ENCODE data around the gene SLC9A4. TPM values are rescaled to one million over a fixed set of nuclear protein-coding genes. Genes with fewer than 3 reads are reported as not detected.

The SLC9A4 gene
- total RNA-seq, 1 experiment from 2014 or later = 0.07 TPM

DNA sequence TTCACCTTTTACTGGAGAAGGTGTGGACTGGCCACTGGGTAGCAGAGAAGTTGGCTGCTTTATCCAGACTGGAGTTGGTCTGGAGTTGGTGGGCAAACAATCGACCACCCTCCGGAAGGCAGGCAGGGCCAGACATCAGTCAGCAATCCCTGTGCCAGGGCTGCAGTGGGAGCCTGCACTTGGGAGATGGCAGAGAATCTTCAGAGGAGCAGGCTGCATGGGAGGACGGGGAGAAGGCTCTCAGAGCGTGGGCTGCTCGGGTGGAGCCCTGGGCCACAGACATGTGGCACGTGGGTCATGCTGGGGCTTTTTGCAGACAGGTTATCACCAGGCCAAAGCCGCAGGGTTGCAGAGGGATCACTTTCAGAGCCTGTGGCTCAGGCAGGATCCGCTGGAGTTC is 29.6 kb downstream of the SLC9A4 start:
- ATAC-seq = no peak
- intact Hi-C loops (cut with micrococcal nuclease) = no loop called here
- ChIA-PET CTCF (no interaction called here), POLR2A (no interaction called here), RAD21 (ENCODE audit: low non-redundant PET in 1 of 2, low total read pairs in 2 of 2, uncharacterized antibody in 2 of 2, unreplicated experiment in 2 of 2) (no interaction called here)
- Histone ChIP-seq H2AFZ (ENCODE audit: low read depth, low read length, poor library complexity, severe bottlenecking) (no peak overlapping the region), H3K9me2 (ENCODE audit: insufficient read depth) (no peaks in the 10 kb centered on the region; the same call in 1 of the 2 replicates), H3K4me1 (ENCODE audit: control insufficient read depth in 1 of 2, insufficient read depth in 2 of 2, low read length in 2 of 2) (no peaks in the 10 kb centered on the region), H3K27me3 (ENCODE audit: insufficient read depth, low read length) (no peaks in the 10 kb centered on the region), H3K27ac (ENCODE audit: low read depth, low read length) (no peak overlapping the region), H3K36me3 (ENCODE audit: control insufficient read depth in 1 of 2, insufficient read depth in 2 of 2, low read length in 2 of 2) (no peaks in the 10 kb centered on the region), H3K9ac (ENCODE audit: low read length) (no peak overlapping the region), H3K9me3 (ENCODE audit: control insufficient read depth in 1 of 2, insufficient read depth in 1 of 2, low read depth in 1 of 2, low read length in 2 of 2) (no peaks in the 10 kb centered on the region), H3K79me2 (ENCODE audit: insufficient read depth, low read length) (no peaks in the 10 kb centered on the region), H3K4me3 (replicated peaks in 1 of 2; ENCODE audit: low read depth in 1 of 2, low read length in 2 of 2) (no peak overlapping the region), H4K20me1 (ENCODE audit: insufficient read depth) (no peaks in the 10 kb centered on the region), H3K4me2 (ENCODE audit: low read length) (no peak overlapping the region)
- TF ChIP-seq TCF7L2 (IDR thresholded peaks at IDR 0.05; ENCODE audit: borderline replicate concordance, extremely low read depth, insufficient read depth, insufficient read length) (no peak), SRF (IDR thresholded peaks at IDR 0.05; ENCODE audit: low read depth) (no peak), SP1 (IDR thresholded peaks at IDR 0.05; ENCODE audit: low read depth) (no peak), RAD21 (IDR thresholded peaks at IDR 0.05; ENCODE audit: low read depth) (no peak), CEBPB (IDR thresholded peaks at IDR 0.05; ENCODE audit: low read depth) (no peak), EZH2phosphoT487 (IDR thresholded peaks at IDR 0.05; ENCODE audit: borderline replicate concordance) (no peak), EZH2 (IDR thresholded peaks at IDR 0.05) (no peak), CBX3 (IDR thresholded peaks at IDR 0.05; ENCODE audit: low read depth) (no peak), JUND (IDR thresholded peaks at IDR 0.05) (no peak), ZFX (IDR thresholded peaks at IDR 0.05) (no peak), FOSL1 (IDR thresholded peaks at IDR 0.05; ENCODE audit: low read depth) (no peak), ZNF274 (IDR thresholded peaks at IDR 0.05; ENCODE audit: low read depth, low read length) (no peak), POLR2AphosphoS5 (IDR thresholded peaks at IDR 0.05; ENCODE audit: low read depth, low read length) (no peak)
- no TSS peak for BruUV-seq (replicated peaks)
- no peak for DNase-seq (ENCODE audit: low read depth, low spot score)

DNA sequence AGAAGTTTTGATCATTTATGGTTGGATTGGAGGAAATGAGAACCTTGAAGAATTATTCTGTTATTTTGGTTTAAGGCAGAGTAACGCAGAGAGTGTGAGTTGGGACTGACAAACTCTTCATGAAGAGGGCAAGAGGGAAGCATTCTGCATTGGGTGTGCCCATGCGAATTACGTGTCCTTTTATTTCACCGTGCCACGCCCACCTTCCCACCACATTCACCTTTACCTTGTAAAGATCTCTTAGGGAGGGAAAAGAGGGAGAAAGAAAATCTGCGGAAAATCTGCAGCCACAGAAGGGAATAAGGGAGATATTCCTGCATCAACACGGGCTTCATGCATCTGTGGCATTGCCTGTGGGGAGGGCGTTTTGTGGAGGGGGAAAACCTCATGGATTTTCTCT is 31.8 kb downstream of the SLC9A4 start:
- H4K20me1 ChIP-seq (ENCODE audit: insufficient read depth) = no peaks in the 10 kb centered on the region
- no peaks in the 10 kb centered on the region for H3K79me2 ChIP-seq (ENCODE audit: insufficient read depth, low read length)
- no peak overlapping the region for H3K4me2 ChIP-seq (ENCODE audit: low read length)
- no peaks in the 10 kb centered on the region for H3K9me3 ChIP-seq (ENCODE audit: control insufficient read depth in 1 of 2, insufficient read depth in 1 of 2, low read depth in 1 of 2, low read length in 2 of 2)
- RAD21 ChIA-PET (ENCODE audit: low non-redundant PET in 1 of 2, low total read pairs in 2 of 2, uncharacterized antibody in 2 of 2, unreplicated experiment in 2 of 2) = no interaction called here
- no peaks in the 10 kb centered on the region for H3K4me1 ChIP-seq (ENCODE audit: control insufficient read depth in 1 of 2, insufficient read depth in 2 of 2, low read length in 2 of 2)
- no peak for DNase-seq (ENCODE audit: low read depth, low spot score)
- no peaks in the 10 kb centered on the region for H3K27me3 ChIP-seq (ENCODE audit: insufficient read depth, low read length)
- H3K9ac ChIP-seq (ENCODE audit: low read length) = no peak overlapping the region
- ATAC-seq = no peak
- no peak overlapping the region for H3K4me3 ChIP-seq (replicated peaks in 1 of 2; ENCODE audit: low read depth in 1 of 2, low read length in 2 of 2)
- no TSS peak for BruUV-seq (replicated peaks)
- POLR2A ChIA-PET = no interaction called here
- no peak overlapping the region for H3K27ac ChIP-seq (ENCODE audit: low read depth, low read length)
- CTCF ChIA-PET = no interaction called here
- H2AFZ ChIP-seq (ENCODE audit: low read depth, low read length, poor library complexity, severe bottlenecking) = no peak overlapping the region
- H3K36me3 ChIP-seq (ENCODE audit: control insufficient read depth in 1 of 2, insufficient read depth in 2 of 2, low read length in 2 of 2) = no peaks in the 10 kb centered on the region
- no peaks in the 10 kb centered on the region; the same call in 1 of the 2 replicates for H3K9me2 ChIP-seq (ENCODE audit: insufficient read depth)
- intact Hi-C loops (cut with micrococcal nuclease) = no loop called here
- TF ChIP-seq, protein P1, sequence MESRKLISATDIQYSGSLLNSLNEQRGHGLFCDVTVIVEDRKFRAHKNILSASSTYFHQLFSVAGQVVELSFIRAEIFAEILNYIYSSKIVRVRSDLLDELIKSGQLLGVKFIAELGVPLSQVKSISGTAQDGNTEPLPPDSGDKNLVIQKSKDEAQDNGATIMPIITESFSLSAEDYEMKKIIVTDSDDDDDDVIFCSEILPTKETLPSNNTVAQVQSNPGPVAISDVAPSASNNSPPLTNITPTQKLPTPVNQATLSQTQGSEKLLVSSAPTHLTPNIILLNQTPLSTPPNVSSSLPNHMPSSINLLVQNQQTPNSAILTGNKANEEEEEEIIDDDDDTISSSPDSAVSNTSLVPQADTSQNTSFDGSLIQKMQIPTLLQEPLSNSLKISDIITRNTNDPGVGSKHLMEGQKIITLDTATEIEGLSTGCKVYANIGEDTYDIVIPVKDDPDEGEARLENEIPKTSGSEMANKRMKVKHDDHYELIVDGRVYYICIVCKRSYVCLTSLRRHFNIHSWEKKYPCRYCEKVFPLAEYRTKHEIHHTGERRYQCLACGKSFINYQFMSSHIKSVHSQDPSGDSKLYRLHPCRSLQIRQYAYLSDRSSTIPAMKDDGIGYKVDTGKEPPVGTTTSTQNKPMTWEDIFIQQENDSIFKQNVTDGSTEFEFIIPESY (IDR thresholded peaks at IDR 0.05; ENCODE audit: extremely low read depth, insufficient replicate concordance, low read length) = no peak
- no peak for TF ChIP-seq SIN3A (IDR thresholded peaks at IDR 0.05; ENCODE audit: low read depth)
- TF ChIP-seq, protein P2, sequence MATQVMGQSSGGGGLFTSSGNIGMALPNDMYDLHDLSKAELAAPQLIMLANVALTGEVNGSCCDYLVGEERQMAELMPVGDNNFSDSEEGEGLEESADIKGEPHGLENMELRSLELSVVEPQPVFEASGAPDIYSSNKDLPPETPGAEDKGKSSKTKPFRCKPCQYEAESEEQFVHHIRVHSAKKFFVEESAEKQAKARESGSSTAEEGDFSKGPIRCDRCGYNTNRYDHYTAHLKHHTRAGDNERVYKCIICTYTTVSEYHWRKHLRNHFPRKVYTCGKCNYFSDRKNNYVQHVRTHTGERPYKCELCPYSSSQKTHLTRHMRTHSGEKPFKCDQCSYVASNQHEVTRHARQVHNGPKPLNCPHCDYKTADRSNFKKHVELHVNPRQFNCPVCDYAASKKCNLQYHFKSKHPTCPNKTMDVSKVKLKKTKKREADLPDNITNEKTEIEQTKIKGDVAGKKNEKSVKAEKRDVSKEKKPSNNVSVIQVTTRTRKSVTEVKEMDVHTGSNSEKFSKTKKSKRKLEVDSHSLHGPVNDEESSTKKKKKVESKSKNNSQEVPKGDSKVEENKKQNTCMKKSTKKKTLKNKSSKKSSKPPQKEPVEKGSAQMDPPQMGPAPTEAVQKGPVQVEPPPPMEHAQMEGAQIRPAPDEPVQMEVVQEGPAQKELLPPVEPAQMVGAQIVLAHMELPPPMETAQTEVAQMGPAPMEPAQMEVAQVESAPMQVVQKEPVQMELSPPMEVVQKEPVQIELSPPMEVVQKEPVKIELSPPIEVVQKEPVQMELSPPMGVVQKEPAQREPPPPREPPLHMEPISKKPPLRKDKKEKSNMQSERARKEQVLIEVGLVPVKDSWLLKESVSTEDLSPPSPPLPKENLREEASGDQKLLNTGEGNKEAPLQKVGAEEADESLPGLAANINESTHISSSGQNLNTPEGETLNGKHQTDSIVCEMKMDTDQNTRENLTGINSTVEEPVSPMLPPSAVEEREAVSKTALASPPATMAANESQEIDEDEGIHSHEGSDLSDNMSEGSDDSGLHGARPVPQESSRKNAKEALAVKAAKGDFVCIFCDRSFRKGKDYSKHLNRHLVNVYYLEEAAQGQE (IDR thresholded peaks at IDR 0.05; ENCODE audit: low read depth) = no peak
- TF ChIP-seq ZFX (IDR thresholded peaks at IDR 0.05) = no peak
- TF ChIP-seq POLR2AphosphoS5 (IDR thresholded peaks at IDR 0.05; ENCODE audit: low read depth, low read length) = no peak
- no peak for TF ChIP-seq EZH2phosphoT487 (IDR thresholded peaks at IDR 0.05; ENCODE audit: borderline replicate concordance)
